HPDE6-E6E7 (cell line): ENCODE results near the gene HBE1.
"Not testable (repeated sequence)": the region's sequence is repeated elsewhere in the genome, so short reads cannot be mapped to it uniquely, and the experiment has no call there.

ENCODE experiments used
- DNase-seq: peaks from one replicate; pipeline ENCODE4 v3.0.0; 2011; ENCODE audit warnings: missing footprints; ENCODE audit errors: extremely low spot score

HBE1 gene

DNA sequence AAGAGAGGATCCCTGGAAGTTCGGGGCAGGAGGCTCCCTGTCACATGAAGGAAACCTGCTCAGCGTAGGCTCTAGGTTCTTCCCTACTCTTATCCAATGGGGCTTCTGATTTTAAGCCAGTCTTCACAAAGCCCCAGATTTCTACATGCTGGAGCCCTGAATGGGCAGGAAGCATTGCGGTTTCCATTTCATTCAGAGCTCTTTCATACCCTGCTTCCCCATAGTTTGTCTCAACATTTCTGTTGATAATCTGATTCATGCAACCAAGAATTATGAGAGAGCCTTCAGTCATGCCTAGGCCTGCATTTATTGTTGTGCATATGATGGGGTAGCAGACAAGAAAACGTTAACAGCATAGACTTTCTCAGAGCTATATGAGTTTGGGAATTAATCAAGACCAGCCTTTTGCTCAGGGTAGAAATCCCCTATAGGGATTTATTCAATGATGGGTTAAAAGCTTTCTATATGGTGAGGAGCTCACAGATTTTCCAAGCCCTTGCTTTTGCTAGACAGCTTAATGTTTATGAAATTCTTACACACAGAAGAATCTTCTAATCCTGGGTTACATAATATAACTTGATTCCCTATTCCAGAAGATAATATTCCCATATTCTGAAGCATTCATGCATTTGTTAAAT, 16.1 kb upstream of the HBE1 start:
- peak; percentile 45 for DNase-seq

DNA sequence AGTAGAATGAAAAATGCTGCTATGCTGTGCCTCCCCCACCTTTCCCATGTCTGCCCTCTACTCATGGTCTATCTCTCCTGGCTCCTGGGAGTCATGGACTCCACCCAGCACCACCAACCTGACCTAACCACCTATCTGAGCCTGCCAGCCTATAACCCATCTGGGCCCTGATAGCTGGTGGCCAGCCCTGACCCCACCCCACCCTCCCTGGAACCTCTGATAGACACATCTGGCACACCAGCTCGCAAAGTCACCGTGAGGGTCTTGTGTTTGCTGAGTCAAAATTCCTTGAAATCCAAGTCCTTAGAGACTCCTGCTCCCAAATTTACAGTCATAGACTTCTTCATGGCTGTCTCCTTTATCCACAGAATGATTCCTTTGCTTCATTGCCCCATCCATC, 14.9 kb upstream of the HBE1 start:
- no peak for DNase-seq

DNA sequence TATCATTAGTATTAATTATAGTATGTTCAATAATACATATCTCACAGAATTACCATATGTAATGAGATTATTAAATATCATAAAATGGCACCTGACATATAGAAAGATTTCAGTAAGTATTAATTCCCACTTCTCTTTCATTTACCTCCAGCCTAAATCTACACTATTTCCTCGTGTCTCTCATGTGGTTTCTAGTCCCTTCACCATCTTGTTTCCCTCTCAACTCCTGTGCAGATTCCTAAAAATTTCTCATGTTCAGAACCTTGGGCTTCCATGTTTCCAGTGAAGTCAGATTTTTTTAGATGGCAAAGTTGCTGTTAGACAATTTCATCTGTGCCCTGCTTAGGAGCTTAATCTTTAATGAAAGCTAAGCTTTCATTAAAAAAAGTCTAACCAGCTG, 14.1 kb upstream of the HBE1 start:
- no peak for DNase-seq

- no peak for DNase-seq
Measured at GRCh38 chr11:5283086-5283485, 13.3 kb upstream of the HBE1 start.

DNA sequence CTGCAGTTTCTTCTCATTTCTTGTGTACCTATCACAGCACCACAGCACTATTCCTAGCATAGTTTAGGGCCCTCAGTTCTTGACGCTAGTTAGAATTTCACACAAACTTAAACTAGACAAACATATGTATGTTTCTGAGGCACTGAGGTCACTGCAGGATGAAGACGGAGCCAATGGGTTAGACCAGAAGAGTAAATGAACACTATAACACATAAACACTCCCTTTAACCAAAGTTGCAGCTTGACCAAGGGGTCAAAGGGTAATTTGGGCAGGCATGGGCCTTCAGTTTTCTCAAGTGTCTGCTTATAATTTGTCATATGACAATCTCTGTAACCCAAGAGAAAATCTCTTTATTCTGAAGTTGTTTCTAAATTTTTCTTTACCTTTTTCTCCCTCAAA, 12.9 kb upstream of the HBE1 start:
- DNase-seq, result no peak

DNA sequence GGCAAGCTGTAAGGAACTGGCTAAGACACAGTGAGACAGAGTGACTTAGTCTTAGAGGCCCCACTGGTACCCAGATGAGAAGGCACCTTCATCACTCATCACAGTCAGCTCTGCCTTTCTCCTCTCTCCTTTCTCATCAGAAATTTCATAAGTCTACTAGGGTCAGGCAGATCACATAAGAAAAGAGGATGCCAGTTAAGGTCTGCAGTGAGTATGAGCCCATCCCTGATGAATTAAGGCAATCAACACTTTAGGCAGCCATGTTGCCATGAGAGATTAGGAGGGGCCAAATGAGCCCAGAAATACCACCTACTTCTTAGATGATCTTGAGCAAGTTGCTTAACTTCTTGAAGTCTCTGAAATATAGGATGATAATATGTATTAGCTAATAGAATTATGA, 11.9 kb upstream of the HBE1 start:
- DNase-seq, result no peak

- peak; percentile 87 for DNase-seq
Measured at GRCh38 chr11:5280582-5281102, 10.9 kb upstream of the HBE1 start.

DNA sequence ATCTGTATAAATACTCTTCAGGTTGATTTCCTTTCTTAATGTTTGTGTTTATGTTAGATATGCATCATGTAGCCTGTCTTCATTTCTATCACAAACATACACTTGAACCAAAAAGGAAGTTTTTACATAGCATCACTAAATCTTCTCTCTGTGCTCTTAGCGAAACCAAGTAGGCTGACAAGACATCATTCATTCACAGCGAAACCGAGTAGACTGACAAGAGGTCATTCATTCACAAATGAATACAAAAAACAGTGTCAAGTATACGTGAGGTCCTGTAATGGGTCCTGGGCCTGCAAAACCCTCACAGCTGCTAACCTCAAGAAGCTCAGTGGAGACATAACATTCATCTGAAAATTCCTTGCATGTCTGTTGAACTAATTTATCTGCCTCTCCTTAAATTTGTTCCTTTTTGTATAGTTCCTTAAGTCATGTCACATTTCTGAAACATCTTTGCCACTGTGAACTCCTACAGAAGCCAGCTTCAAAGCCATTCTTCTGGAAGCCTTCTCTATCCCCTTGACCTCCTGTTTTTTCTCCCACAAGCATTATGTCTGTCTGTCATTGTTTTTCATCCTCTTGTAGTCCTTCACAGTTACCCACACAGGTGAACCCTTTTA, 9.8 kb upstream of the HBE1 start:
- DNase-seq, result no peak

- DNase-seq, result no peak
Measured at GRCh38 chr11:5277807-5278382, 8.2 kb upstream of the HBE1 start.

DNA sequence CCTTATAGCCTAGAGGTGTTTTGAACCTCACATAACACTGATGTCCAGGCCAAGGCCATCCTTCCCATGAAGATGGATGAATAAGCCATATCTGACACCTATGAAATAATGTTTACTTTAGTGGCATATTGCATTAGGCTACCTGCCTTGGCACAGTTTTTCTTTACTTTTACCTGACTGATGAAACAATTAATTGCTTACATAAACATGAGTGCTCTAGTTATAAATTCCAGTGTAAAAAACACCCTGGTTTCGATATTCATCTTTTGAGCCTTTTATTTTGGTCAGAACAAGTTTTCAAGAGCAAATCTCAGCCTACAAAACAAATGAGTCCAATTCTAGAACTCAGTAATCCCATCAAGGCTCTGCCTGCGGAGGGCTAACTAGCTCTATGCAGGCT, 7.0 kb upstream of the HBE1 start:
- DNase-seq, result no peak

GRCh38 chr11:5275369-5276110, 5.8 kb upstream of the HBE1 start:
- DNase-seq, result no peak

GRCh38 chr11:5274395-5274794, 4.7 kb upstream of the HBE1 start:
- DNase-seq, result no peak

DNA sequence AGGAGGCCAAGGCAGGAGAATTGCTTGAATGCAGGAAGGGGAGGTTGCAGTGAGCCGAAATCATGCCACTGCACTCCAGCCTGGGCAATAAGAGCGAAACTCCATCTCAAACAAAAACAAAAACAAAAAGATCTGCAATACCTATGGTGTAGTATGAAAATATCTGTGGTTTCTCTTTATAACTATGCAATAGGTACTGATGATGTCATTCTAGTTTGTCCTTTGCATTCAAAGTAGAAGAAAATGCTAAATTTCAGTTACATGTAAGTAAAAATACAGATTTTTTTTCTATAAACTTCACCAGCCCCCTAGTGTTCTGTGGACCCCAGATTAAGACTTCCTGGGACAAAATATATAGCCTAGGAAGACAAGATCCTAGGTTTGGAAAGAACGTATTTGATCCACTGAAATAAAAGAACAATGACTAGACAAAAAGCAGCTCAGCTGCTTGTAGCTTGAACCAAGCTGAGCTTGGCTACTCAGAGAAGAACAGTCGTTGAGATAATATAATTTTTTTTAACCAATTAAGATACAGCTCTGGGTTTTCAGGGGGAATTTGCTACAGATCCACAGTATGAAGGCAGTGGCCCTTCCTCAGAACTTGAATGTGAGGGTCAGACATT, 2.8 kb upstream of the HBE1 start:
- DNase-seq, result no peak

DNA sequence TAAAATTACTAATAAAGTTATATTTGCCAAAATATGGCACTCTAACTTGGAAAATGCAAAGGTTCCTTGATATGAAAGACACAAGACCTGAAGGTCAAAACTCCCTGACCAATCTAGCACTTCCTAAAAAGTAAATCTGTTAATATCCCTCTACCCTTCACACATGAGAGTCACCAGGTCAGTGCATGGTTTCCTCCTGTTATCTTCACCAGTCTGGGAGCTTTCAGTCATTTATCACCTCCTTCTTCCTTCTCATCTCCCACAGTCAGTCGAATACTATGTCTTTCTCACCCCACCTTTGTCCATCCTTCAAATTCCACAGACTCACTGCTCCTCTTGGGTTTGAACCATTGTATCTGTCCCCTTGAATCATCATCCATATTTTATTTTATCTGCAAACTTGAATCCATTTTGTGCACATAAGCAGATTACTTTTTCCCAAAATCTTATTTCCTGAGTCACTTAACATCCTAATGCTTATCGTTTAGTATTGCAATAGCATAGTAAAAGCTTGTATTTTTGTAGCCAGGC, 2.6 kb downstream of the HBE1 start:
- no peak for DNase-seq

GRCh38 chr11:5266609-5267008, 3.1 kb downstream of the HBE1 start:
- no peak for DNase-seq

DNA sequence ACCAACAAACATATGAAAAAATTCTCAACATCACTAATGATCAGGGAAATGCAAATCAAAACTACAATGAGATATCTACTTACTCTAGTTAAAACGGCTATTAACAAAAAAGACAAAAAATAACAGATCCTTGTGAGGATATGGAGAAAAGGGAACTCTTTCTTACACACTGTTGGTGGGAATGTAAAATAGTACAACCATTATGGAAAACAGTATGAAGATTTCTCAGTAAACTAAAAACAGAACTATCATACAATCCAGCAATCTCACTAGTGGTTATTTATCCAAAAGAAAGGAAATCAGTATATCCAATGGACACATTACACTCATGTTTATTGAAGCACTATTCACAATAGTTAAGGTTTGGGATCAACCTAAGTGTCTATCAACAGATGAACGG, 3.9 kb downstream of the HBE1 start:
- DNase-seq, result no peak

DNA sequence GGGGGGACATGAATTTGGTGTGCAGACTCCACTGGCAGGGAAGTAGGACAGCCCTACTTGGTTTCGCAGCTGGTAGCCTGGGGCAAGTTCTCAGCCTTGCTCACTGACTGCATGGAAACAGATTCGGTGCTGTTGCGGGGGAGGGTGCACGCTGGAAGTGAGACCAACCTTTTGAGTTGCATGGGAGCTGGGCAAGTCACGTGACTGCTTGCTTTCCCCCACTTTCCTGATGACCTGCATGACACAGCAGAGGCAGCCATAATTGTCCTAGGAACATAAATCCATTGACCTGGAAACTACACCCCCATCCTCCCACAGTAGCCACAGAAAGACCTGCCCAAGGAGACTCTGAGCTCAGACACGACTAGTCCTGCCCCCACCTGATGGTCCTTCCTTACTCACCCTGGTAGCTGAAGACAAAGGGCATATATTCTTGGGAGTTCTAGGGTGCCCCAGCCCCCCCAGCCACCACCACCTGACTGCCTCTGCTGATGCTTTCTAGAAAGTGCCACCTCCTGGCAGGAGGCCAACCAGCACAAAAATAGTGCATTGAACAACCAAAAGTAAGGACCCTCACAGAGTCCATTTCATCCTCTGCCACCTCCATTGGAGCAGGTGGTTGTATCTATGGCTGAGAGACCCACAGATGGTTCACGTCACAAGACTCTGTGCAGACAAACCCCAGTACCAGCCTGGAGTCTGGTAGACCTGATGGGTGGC, 11.0 kb downstream of the HBE1 start:
- no peak for DNase-seq

GRCh38 chr11:5257296-5257695, 12.4 kb downstream of the HBE1 start:
- DNase-seq, result no peak

- DNase-seq, result not testable (repeated sequence)
Measured at GRCh38 chr11:5254646-5255413, 14.9 kb downstream of the HBE1 start, which contains the start of gene HBG2. HBG2 (minus strand) TSS chr11:5254781; CDS start chr11:5254728, 53 bp downstream.

- not testable (repeated sequence) for DNase-seq
Measured at GRCh38 chr11:5254023-5254422, 15.7 kb downstream of the HBE1 start.
